NCI-H128 (cell line): ENCODE results near the gene SNX6.
"Not testable (repeated sequence)": the region's sequence is repeated elsewhere in the genome, so short reads cannot be mapped to it uniquely, and the experiment has no call there.

ENCODE experiments used
- DNase-seq: peaks from one replicate; lab custom pipeline; 2025; ENCODE audit not compliant: unreplicated experiment; lab: John Stamatoyannopoulos, UW

Gene SNX6

GRCh38 chr14:34569750-34570149 is 60.2 kb downstream of the SNX6 start:
- no peak for DNase-seq

GRCh38 chr14:34568803-34569202 is 61.1 kb downstream of the SNX6 start:
- DNase-seq, result no peak

- no peak for DNase-seq
Observed at GRCh38 chr14:34562776-34563150, 67.2 kb downstream of the SNX6 start.

- not testable (repeated sequence) for DNase-seq
Observed at GRCh38 chr14:34562037-34562775, 67.7 kb downstream of the SNX6 start.

GRCh38 chr14:34556498-34556829 is 73.5 kb downstream of the SNX6 start:
- not testable (repeated sequence) for DNase-seq

GRCh38 chr14:34555583-34556497 is 74.1 kb downstream of the SNX6 start:
- DNase-seq, result not testable (repeated sequence)

GRCh38 chr14:34554540-34555250 is 75.3 kb downstream of the SNX6 start:
- no peak for DNase-seq

- DNase-seq, result not testable (repeated sequence)
Observed at GRCh38 chr14:34549276-34549966, 80.5 kb downstream of the SNX6 start.

GRCh38 chr14:34548472-34548981 is 81.4 kb downstream of the SNX6 start:
- no peak for DNase-seq

- not testable (repeated sequence) for DNase-seq
Observed at GRCh38 chr14:34547136-34547520, 82.8 kb downstream of the SNX6 start.

- not testable (repeated sequence) for DNase-seq
Observed at GRCh38 chr14:34546272-34547135, 83.4 kb downstream of the SNX6 start.

GRCh38 chr14:34540181-34541059 is 89.5 kb downstream of the SNX6 start:
- not testable (repeated sequence) for DNase-seq

- DNase-seq, result no peak
Observed at GRCh38 chr14:34539407-34540180, 90.4 kb downstream of the SNX6 start, which contains the start of gene EAPP. Gene EAPP (minus strand): TSS chr14:34539701. CDS start chr14:34539628, 73 bp downstream.

- no peak for DNase-seq
Observed at GRCh38 chr14:34538871-34539406, 91.0 kb downstream of the SNX6 start.

- DNase-seq, result not testable (repeated sequence)
Observed at GRCh38 chr14:34538096-34538495, 91.9 kb downstream of the SNX6 start.

- DNase-seq, result no peak
Observed at GRCh38 chr14:34537677-34538009, 92.3 kb downstream of the SNX6 start.

- no peak for DNase-seq
Observed at GRCh38 chr14:34536951-34537676, 92.8 kb downstream of the SNX6 start.
